Measurements from ENCODE around the gene RAD51B.

RAD51B gene

GRCh38 chr14:68440820-68441219 is 621.2 kb downstream of the RAD51B start:
- peak; percentile 59 for DNase-seq (ENCODE audit: low read depth)

- DNase-seq (ENCODE audit: low read depth), result no peak
Observed at GRCh38 chr14:68441542-68441941, 622.0 kb downstream of the RAD51B start.

- DNase-seq (ENCODE audit: low read depth), result peak; percentile 31
Observed at GRCh38 chr14:68442828-68443629, 623.5 kb downstream of the RAD51B start.

GRCh38 chr14:68444449-68445168 is 625.0 kb downstream of the RAD51B start:
- DNase-seq (ENCODE audit: low read depth), result no peak

GRCh38 chr14:68446243-68447040 is 626.9 kb downstream of the RAD51B start:
- DNase-seq (ENCODE audit: low read depth), result no peak

GRCh38 chr14:68447581-68448251 is 628.1 kb downstream of the RAD51B start:
- no peak for DNase-seq (ENCODE audit: low read depth)

GRCh38 chr14:68448252-68448902 is 628.8 kb downstream of the RAD51B start:
- no peak for DNase-seq (ENCODE audit: low read depth)

GRCh38 chr14:68449561-68450181 is 630.1 kb downstream of the RAD51B start:
- DNase-seq (ENCODE audit: low read depth), result no peak

- DNase-seq (ENCODE audit: low read depth), result no peak
Observed at GRCh38 chr14:68450391-68451120, 631.0 kb downstream of the RAD51B start.

- DNase-seq (ENCODE audit: low read depth), result no peak
Observed at GRCh38 chr14:68451696-68452373, 632.3 kb downstream of the RAD51B start.

- no peak for DNase-seq (ENCODE audit: low read depth)
Observed at GRCh38 chr14:68458253-68458652, 638.7 kb downstream of the RAD51B start.

GRCh38 chr14:68458840-68459469 is 639.4 kb downstream of the RAD51B start:
- peak; percentile 75 for DNase-seq (ENCODE audit: low read depth)

GRCh38 chr14:68459480-68460136 is 640.0 kb downstream of the RAD51B start:
- DNase-seq (ENCODE audit: low read depth), result no peak

GRCh38 chr14:68460541-68460940 is 641.0 kb downstream of the RAD51B start:
- no peak for DNase-seq (ENCODE audit: low read depth)

GRCh38 chr14:68461086-68461485 is 641.5 kb downstream of the RAD51B start:
- DNase-seq (ENCODE audit: low read depth), result no peak

GRCh38 chr14:68462683-68463082 is 643.1 kb downstream of the RAD51B start:
- DNase-seq (ENCODE audit: low read depth), result peak; percentile 44

GRCh38 chr14:68463299-68463698 is 643.7 kb downstream of the RAD51B start:
- no peak for DNase-seq (ENCODE audit: low read depth)

- DNase-seq (ENCODE audit: low read depth), result peak; percentile 45
Observed at GRCh38 chr14:68463705-68464374, 644.3 kb downstream of the RAD51B start.
